Suprapubic skin (tissue), 4 donors: ENCODE data around the gene H6PD. TPM values are rescaled to one million over a fixed set of nuclear protein-coding genes. Genes with fewer than 3 reads are reported as not detected.

Experiments used
- DNase-seq, 2 donors: peaks; one replicate each; pipeline ENCODE4 v3.0.0-alpha.2; 2019; ENCODE audit warnings: low spot score in 2 of 2
- H3K27ac ChIP-seq: fragments of 200-600 bp; sonication (generic); one replicate; pipeline ENCODE4 v1.5.1; 2019
- H3K27me3 ChIP-seq: fragments of 200-600 bp; sonication (generic); one replicate; pipeline ENCODE4 v1.5.1; 2019
- H3K36me3 ChIP-seq: fragments of 200-600 bp; sonication (generic); one replicate; pipeline ENCODE4 v1.5.1; 2019
- H3K4me1 ChIP-seq: fragments of 200-600 bp; sonication (generic); one replicate; pipeline ENCODE4 v1.5.1; 2019
- H3K4me3 ChIP-seq: fragments of 200-600 bp; sonication (generic); one replicate; pipeline ENCODE4 v1.5.1; 2019; ENCODE audit warnings: mild to moderate bottlenecking
- H3K9me3 ChIP-seq: fragments of 200-600 bp; sonication (generic); one replicate; pipeline ENCODE4 v1.5.1; 2019
- CTCF ChIP-seq, 2 donors: fragments of 200-600 bp in 1 of 2; fragments of 450-650 bp in 1 of 2; sonication (generic) in 1 of 2; IDR thresholded peaks; one replicate each; pipeline ENCODE4 v1.5.1; 2016 to 2019; ENCODE audit warnings: antibody characterized with exemption in 2 of 2, mild to moderate bottlenecking in 1 of 2, moderate library complexity in 1 of 2
- EP300 ChIP-seq: sonication (generic); formaldehyde crosslinking; IDR thresholded peaks from one replicate; pipeline ENCODE4 v1.6.1; 2017; ENCODE audit warnings: antibody characterized with exemption
- POLR2A ChIP-seq, 2 donors: fragments of 450-650 bp; IDR thresholded peaks; one replicate each; pipeline ENCODE4 v1.6.1; 2017; ENCODE audit warnings: antibody characterized with exemption in 2 of 2, mild to moderate bottlenecking in 2 of 2, moderate library complexity in 2 of 2
- POLR2AphosphoS5 ChIP-seq, 3 donors: sonication (generic); formaldehyde crosslinking; IDR thresholded peaks; one replicate each; pipeline ENCODE4 v1.6.1; 2017; ENCODE audit warnings: antibody characterized with exemption in 3 of 3
- WGBS: methylation state at CpG from one replicate; pipeline ENCODE4 v1.1.5; 2018; 5-methylcytosine and 5-hydroxymethylcytosine counted together
- total RNA-seq, 4 donors: library from RNA; depleted of rRNA; stranded (reverse); fragments of >200 nt; gene quantifications; one replicate each; pipeline ENCODE4 v1.1.0, GENCODE V29; 2016

The H6PD gene
- total RNA-seq, 4 donors from 2014 or later, result 83.6 to 130 (median 106) TPM

GRCh38 chr1:9312168-9312720, 77.7 kb downstream of the H6PD start:
- Histone ChIP-seq H3K27me3 (no peaks in the 10 kb centered on the region), H3K4me3 (no peak overlapping the region), H3K9me3 (no peaks in the 10 kb centered on the region), H3K4me1 (peaks cover 35% of the 10 kb centered on the region), H3K27ac (peak overlapping the region; percentile 22), H3K36me3 (no peaks in the 10 kb centered on the region)
- WGBS, result 84% methylated on average over 18 of the region's 18 CpGs
- no peak for DNase-seq
- TF ChIP-seq POLR2AphosphoS5 (IDR thresholded peaks at IDR 0.05) (no peak), CTCF (IDR thresholded peaks at IDR 0.05) (no peak), EP300 (no peak), POLR2A (IDR thresholded peaks at IDR 0.05) (no peak)

DNA sequence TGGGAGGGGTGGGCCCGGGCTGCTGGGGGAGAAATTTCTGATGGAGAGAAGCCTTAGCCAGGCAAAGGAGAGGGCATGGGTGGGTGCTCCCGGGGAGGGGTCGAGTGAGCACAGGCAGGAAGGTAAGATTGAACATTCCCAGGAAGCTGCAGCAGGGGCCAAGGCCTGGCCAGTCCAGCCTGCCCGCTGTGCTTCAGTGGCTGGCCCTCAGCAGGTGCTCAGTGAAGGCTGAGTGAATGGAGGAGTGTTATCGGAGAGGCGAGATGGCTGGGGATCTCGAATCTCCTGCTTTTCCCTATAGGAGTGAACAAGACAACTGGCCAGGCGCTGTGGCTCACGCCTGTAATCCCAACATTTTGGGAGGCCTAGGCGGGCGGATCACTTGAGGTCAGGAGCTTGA, 79.0 kb downstream of the H6PD start:
- DNase-seq, result no peak
- no peaks in the 10 kb centered on the region for H3K36me3 ChIP-seq
- no peaks in the 10 kb centered on the region for H3K27me3 ChIP-seq
- H3K9me3 ChIP-seq, result no peaks in the 10 kb centered on the region
- TF ChIP-seq POLR2AphosphoS5 (IDR thresholded peaks at IDR 0.05) (no peak), POLR2A (IDR thresholded peaks at IDR 0.05) (no peak), CTCF (IDR thresholded peaks at IDR 0.05) (no peak), EP300 (no peak)
- peaks cover 43% of the 10 kb centered on the region for H3K4me1 ChIP-seq
- H3K27ac ChIP-seq, result no peak overlapping the region
- 90% methylated on average over 11 of the region's 11 CpGs for WGBS
- H3K4me3 ChIP-seq, result no peak overlapping the region

DNA sequence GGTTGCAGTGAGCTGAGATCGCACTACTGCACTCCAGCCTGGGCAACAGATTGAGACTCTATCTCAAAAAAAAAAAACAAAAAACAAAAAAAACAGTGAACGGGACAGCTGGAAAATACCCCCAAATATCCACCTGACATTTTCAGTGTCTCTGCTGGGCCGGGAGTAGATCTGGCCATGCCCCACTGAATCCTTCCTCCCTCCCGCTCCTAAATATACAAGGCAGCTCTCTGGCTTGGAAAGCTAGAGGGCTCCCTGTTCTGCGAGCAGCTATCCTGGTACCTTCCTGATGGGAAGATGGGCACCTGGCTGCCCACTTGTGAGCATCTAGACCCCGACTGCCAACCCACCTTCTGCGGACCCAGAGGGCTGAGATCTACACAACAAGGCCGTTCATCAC, 79.5 kb downstream of the H6PD start:
- H3K9me3 ChIP-seq, result no peaks in the 10 kb centered on the region
- TF ChIP-seq POLR2A (IDR thresholded peaks at IDR 0.05) (no peak), CTCF (IDR thresholded peaks at IDR 0.05) (no peak), EP300 (no peak), POLR2AphosphoS5 (IDR thresholded peaks at IDR 0.05) (no peak)
- no peak for DNase-seq
- H3K4me1 ChIP-seq, result peaks cover 44% of the 10 kb centered on the region
- no peak overlapping the region for H3K4me3 ChIP-seq
- no peaks in the 10 kb centered on the region for H3K27me3 ChIP-seq
- no peak overlapping the region for H3K27ac ChIP-seq
- WGBS, result 83% methylated on average over 7 of the region's 8 CpGs
- no peaks in the 10 kb centered on the region for H3K36me3 ChIP-seq

DNA sequence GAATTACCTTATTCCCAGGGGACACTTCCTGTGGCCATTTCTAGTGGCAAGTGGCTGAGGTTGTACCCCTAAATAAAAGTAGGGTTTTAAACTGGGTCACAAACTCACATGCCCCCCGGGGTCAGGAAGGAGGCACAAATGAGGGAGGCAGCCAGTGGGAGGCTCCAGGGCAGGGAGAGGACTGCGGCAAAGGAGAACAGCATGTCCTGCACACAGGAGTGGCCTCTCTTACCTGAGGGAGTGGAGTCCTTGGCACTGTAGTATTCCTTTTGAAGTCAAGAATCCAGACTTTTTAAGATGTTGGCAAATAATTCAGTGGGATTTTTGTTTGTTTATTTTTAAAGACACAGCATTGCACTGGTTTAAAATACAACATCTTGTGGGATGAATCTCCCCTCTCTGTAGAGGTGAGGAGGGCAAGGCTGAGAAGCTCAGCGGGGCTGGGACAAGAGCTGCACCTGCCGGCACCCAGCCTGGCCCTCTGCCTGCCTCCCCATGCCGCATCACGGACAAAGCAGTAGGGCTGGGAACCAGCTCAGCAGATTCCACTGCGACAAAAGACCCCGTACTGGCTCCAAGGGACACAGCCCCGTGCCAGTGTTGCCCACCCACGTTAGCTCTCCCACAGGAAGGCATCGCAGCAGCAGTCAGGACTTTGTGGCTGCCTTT, 80.3 kb downstream of the H6PD start:
- no peak overlapping the region for H3K4me3 ChIP-seq
- peaks cover 3% of the 10 kb centered on the region for H3K36me3 ChIP-seq
- no peaks in the 10 kb centered on the region for H3K9me3 ChIP-seq
- no peak for DNase-seq
- peak overlapping the region; percentile 57 for H3K27ac ChIP-seq
- peaks cover 52% of the 10 kb centered on the region for H3K4me1 ChIP-seq
- TF ChIP-seq CTCF (IDR thresholded peaks at IDR 0.05), result no peak
- TF ChIP-seq POLR2AphosphoS5 (IDR thresholded peaks at IDR 0.05), result no peak
- TF ChIP-seq EP300, result no peak
- no peak for TF ChIP-seq POLR2A (IDR thresholded peaks at IDR 0.05)
- H3K27me3 ChIP-seq, result no peaks in the 10 kb centered on the region
- 87% methylated on average over 11 of the region's 11 CpGs for WGBS

DNA sequence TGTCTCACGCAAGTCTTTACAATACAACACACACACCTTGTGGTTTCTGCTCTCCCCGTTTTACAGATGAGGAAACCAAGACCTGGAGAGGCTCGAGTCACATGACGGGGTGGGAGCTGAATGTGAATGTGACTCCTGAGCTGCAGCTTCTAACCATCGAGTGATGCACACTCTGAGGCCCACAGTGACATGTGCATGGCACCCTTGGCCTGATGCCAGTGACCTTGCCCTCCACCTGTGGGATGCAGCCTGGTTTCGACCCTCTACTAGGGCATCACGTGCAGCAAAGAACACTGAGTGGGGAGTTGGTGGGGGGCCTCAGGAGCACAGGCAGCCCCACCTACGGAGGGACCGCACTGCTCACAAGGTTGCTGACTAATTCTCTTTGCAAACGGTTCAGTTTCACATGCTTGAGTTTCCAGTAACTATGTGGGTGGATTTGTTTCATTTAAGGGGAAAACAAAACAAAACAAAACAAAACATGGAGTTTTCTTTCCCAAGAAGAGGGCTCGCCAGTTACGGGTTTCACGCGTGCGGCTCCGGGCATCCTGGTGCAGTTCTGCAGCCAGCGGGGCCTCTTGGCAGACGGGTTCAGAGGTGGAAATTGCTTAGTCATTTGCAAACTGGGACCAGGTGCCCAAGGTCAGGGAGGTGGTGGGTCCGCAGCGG, 81.0 kb downstream of the H6PD start:
- Histone ChIP-seq H3K27me3 (no peaks in the 10 kb centered on the region), H3K9me3 (no peaks in the 10 kb centered on the region), H3K36me3 (peaks cover 3% of the 10 kb centered on the region), H3K27ac (peak overlapping the region; percentile 57), H3K4me3 (no peak overlapping the region), H3K4me1 (peaks cover 59% of the 10 kb centered on the region)
- 45% methylated on average over 20 of the region's 20 CpGs for WGBS
- TF ChIP-seq POLR2AphosphoS5 (IDR thresholded peaks at IDR 0.05) (no peak), CTCF (IDR thresholded peaks at IDR 0.05) (no peak), POLR2A (IDR thresholded peaks at IDR 0.05) (no peak), EP300 (no peak)
- no peak for DNase-seq
